BJ (cell line): ENCODE measurements around the gene ARHGEF4. TPM values are rescaled to one million over a fixed set of nuclear protein-coding genes. Genes with fewer than 3 reads are reported as not detected.

Experiments used
- CTCF ChIA-PET: fragments of 350-600 bp; formaldehyde crosslinking; extraction: SDS; loops from one replicate; lab custom pipeline; 2021; ENCODE audit warnings: antibody characterized with exemption, inconsistent platforms; lab: Yijun Ruan, JAX
- POLR2A ChIA-PET: fragments of 300-600 bp; sonication (Branson Sonifier 250); formaldehyde crosslinking; extraction: SDS; loops from one replicate; lab custom pipeline; 2021; ENCODE audit warnings: antibody characterized with exemption; lab: Charles Lee
- DNase-seq: peaks from one replicate; pipeline ENCODE4 v3.0.0-alpha.2; 2011; ENCODE audit warnings: low read depth
- H3K27me3 ChIP-seq: 2 replicates; pipeline ENCODE4 v1.6.0; 2011; ENCODE audit warnings: low read length; ENCODE audit not compliant: control insufficient read depth, insufficient read depth
- H3K36me3 ChIP-seq: 2 replicates; pipeline ENCODE4 v1.5.1; 2011; ENCODE audit warnings: low read length; ENCODE audit not compliant: control insufficient read depth, insufficient read depth
- H3K4me3 ChIP-seq: 2 replicates; pipeline ENCODE4 v1.5.1; 2011; ENCODE audit warnings: low read depth, mild to moderate bottlenecking, control low read depth, low read length
- CTCF ChIP-seq: IDR thresholded peaks from 2 replicates; pipeline ENCODE4 v1.5.1; 2011; ENCODE audit warnings: low read depth, mild to moderate bottlenecking, control low read depth, inconsistent platforms, low read length, moderate library complexity; ENCODE audit not compliant: insufficient read depth
- polyA plus RNA-seq: library from polyadenylated mRNA; depleted of rRNA; stranded (reverse); fragments of >200 nt; gene quantifications from 2 replicates; pipeline ENCODE4 v1.2.3, GENCODE V29; 2011

Gene ARHGEF4
- polyA plus RNA-seq, 1 experiment, result 15.1 TPM

- TF ChIP-seq CTCF, result no peak
- ChIA-PET CTCF (interaction anchor here (1.3 to 1.9 kb wide), 2 partner anchors 20 to 56 kb away, joined by 4 to 6 read pairs; no protein-coding TSS in a partner anchor), POLR2A (no interaction called here)
- Histone ChIP-seq H3K36me3 (no peaks in the 10 kb centered on the region), H3K27me3 (no peaks in the 10 kb centered on the region), H3K4me3 (no peak overlapping the region)
- no peak for DNase-seq
Measured at GRCh38 chr2:130853391-130853790, 16.7 kb downstream of the ARHGEF4 start.

GRCh38 chr2:130854301-130854700, 17.6 kb downstream of the ARHGEF4 start:
- ChIA-PET POLR2A (no interaction called here), CTCF (interaction anchor here (1.3 to 1.9 kb wide), 2 partner anchors 19 to 57 kb away, joined by 4 to 6 read pairs; no protein-coding TSS in a partner anchor)
- Histone ChIP-seq H3K36me3 (no peaks in the 10 kb centered on the region), H3K4me3 (no peak overlapping the region), H3K27me3 (no peaks in the 10 kb centered on the region)
- DNase-seq, result no peak
- no peak for TF ChIP-seq CTCF

GRCh38 chr2:130864830-130865800, 28.4 kb downstream of the ARHGEF4 start:
- H3K4me3 ChIP-seq, result no peak overlapping the region
- no peak for DNase-seq
- TF ChIP-seq CTCF, result no peak
- H3K36me3 ChIP-seq, result no peaks in the 10 kb centered on the region
- H3K27me3 ChIP-seq, result no peaks in the 10 kb centered on the region
- CTCF ChIA-PET, result interaction anchor here (0.9 kb wide), 1 partner anchor 12 kb away, joined by 3 read pairs; no protein-coding TSS in a partner anchor
- POLR2A ChIA-PET, result no interaction called here

GRCh38 chr2:130869441-130870160, 32.9 kb downstream of the ARHGEF4 start:
- ChIA-PET CTCF (interaction anchor here (1.0 to 11.0 kb wide), 2 partner anchors 51 to 73 kb away, joined by 3 to 177 read pairs; no protein-coding TSS in a partner anchor), POLR2A (no interaction called here)
- Histone ChIP-seq H3K27me3 (no peaks in the 10 kb centered on the region), H3K36me3 (no peaks in the 10 kb centered on the region), H3K4me3 (no peak overlapping the region)
- no peak for TF ChIP-seq CTCF
- DNase-seq, result no peak

DNA sequence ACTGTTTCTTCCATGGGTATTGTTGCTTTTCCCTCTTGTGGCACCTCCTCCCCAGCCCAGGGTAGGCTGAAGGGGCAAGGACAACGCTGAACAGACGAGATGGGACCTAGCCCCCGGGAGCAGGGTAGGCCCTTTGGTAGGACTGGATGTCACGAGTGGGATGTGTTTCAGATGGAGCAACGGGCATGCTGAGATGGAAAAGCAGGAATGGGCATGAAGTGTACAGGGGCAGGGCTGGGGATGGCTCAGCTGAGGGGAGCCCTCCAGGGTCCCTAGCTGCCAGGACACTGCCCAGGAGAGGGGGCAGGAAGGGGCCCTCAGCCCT, 33.4 kb downstream of the ARHGEF4 start:
- no peak overlapping the region for H3K4me3 ChIP-seq
- H3K27me3 ChIP-seq, result no peaks in the 10 kb centered on the region
- POLR2A ChIA-PET, result no interaction called here
- CTCF ChIA-PET, result interaction anchor here (11.0 kb wide), 1 partner anchor 73 kb away, joined by 177 read pairs; no protein-coding TSS in a partner anchor
- no peak for DNase-seq
- no peaks in the 10 kb centered on the region for H3K36me3 ChIP-seq
- TF ChIP-seq CTCF, result no peak
